OCI-LY1 (cell line): ENCODE data around the gene UNC13A.

Experiments used
- H2AFZ ChIP-seq: fragments of 200-600 bp; sonication (generic), shearing (Covaris generic); 2 replicates; pipeline ENCODE4 v1.6.0; 2014; ENCODE audit warnings: antibody characterized with exemption, mild to moderate bottlenecking, low read length
- H3F3A ChIP-seq: fragments of 200-600 bp; sonication (generic), shearing (Covaris generic); 2 replicates; pipeline ENCODE4 v1.6.0; 2014; ENCODE audit warnings: mild to moderate bottlenecking, antibody characterized with exemption, low read length, moderate library complexity; ENCODE audit not compliant: insufficient read depth
- H3K27ac ChIP-seq: fragments of 200-600 bp; sonication (generic); 2 replicates; pipeline ENCODE4 v1.5.1; 2014; ENCODE audit warnings: low read length, mixed run types, mild to moderate bottlenecking, low read depth; ENCODE audit not compliant: poor library complexity, severe bottlenecking
- H3K27me3 ChIP-seq: fragments of 200-600 bp; sonication (generic); 2 replicates; pipeline ENCODE4 v1.6.0; 2014; ENCODE audit warnings: antibody characterized with exemption, mild to moderate bottlenecking, low read length, moderate library complexity; ENCODE audit not compliant: insufficient read depth
- H3K36me3 ChIP-seq: fragments of 200-600 bp; sonication (generic); 2 replicates; pipeline ENCODE4 v1.6.1; 2014; ENCODE audit warnings: mild to moderate bottlenecking, antibody characterized with exemption, low read length, moderate library complexity, mixed read lengths; ENCODE audit not compliant: insufficient read depth
- H3K4me1 ChIP-seq: fragments of 200-600 bp; sonication (generic); 2 replicates; pipeline ENCODE4 v1.5.1; 2014; ENCODE audit warnings: mild to moderate bottlenecking, low read length, moderate library complexity; ENCODE audit not compliant: insufficient read depth, severe bottlenecking
- H3K4me2 ChIP-seq: fragments of 200-600 bp; sonication (generic), shearing (Covaris generic); 2 replicates; pipeline ENCODE4 v1.6.1; 2014; ENCODE audit warnings: low read length
- H3K4me3 ChIP-seq: fragments of 200-600 bp; sonication (generic); 2 replicates; pipeline ENCODE4 v1.5.1; 2014; ENCODE audit warnings: low read length, low read depth, mild to moderate bottlenecking, mixed read lengths; ENCODE audit not compliant: poor library complexity, severe bottlenecking
- H3K79me2 ChIP-seq: fragments of 200-600 bp; shearing (Covaris generic); 2 replicates; pipeline ENCODE4 v1.6.1; 2016; ENCODE audit warnings: mixed run types, low read length, mixed read lengths; ENCODE audit not compliant: insufficient read depth
- H3K9ac ChIP-seq: fragments of 200-600 bp; sonication (generic), shearing (Covaris generic); 2 replicates; pipeline ENCODE4 v1.6.1; 2014; ENCODE audit warnings: mild to moderate bottlenecking, low read length, mixed read lengths
- H3K9me2 ChIP-seq: fragments of 200-600 bp; sonication (generic), shearing (Covaris generic); 2 replicates; pipeline ENCODE4 v1.6.1; 2014; ENCODE audit warnings: low read depth, mild to moderate bottlenecking, low read length, mixed read lengths
- H3K9me3 ChIP-seq: fragments of 200-600 bp; shearing (Covaris generic); 2 replicates; pipeline ENCODE4 v1.6.1; 2014; ENCODE audit warnings: low read length, mixed read lengths
- H4K20me1 ChIP-seq: fragments of 200-600 bp; sonication (generic), shearing (Covaris generic); 2 replicates; pipeline ENCODE4 v1.6.0; 2016; ENCODE audit warnings: mild to moderate bottlenecking, low read length; ENCODE audit not compliant: insufficient read depth
- EZH2 ChIP-seq: fragments of 200-600 bp; sonication (generic), shearing (Covaris generic); IDR thresholded peaks from 2 replicates; pipeline ENCODE4 v1.8.0; 2017; ENCODE audit warnings: borderline replicate concordance, mixed run types, mild to moderate bottlenecking, antibody characterized with exemption, low read length, moderate library complexity, mixed read lengths
- TF ChIP-seq, protein P1 (sequence below): fragments of 200-600 bp; sonication (generic), shearing (Covaris generic); IDR thresholded peaks from 2 replicates; pipeline ENCODE4 v1.5.1; 2017; ENCODE audit warnings: mild to moderate bottlenecking, antibody characterized with exemption, low read length, moderate library complexity, mixed read lengths

UNC13A gene

DNA sequence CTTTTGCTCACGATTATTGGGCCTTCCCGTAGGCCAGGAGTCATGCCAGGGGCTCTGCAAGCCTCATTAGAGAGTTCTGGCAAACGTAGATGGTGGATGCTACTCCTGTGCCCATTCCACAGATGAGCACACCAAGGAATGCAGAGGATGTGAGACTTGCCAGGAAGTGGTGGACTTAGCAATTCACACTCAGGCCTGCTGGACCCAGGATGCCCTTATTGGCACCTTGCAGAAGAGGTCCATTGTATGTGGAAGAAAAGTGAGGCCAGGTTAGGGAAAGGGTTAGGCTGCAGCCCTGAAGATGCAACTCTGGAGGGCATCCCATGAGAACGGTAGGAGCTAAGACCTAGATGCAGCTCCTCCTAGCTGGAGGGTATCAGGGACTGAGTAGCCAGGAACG, 5.9 kb downstream of the UNC13A start:
- H4K20me1 ChIP-seq = no peaks in the 10 kb centered on the region
- no peak overlapping the region for H3K4me2 ChIP-seq
- TF ChIP-seq, protein P1, sequence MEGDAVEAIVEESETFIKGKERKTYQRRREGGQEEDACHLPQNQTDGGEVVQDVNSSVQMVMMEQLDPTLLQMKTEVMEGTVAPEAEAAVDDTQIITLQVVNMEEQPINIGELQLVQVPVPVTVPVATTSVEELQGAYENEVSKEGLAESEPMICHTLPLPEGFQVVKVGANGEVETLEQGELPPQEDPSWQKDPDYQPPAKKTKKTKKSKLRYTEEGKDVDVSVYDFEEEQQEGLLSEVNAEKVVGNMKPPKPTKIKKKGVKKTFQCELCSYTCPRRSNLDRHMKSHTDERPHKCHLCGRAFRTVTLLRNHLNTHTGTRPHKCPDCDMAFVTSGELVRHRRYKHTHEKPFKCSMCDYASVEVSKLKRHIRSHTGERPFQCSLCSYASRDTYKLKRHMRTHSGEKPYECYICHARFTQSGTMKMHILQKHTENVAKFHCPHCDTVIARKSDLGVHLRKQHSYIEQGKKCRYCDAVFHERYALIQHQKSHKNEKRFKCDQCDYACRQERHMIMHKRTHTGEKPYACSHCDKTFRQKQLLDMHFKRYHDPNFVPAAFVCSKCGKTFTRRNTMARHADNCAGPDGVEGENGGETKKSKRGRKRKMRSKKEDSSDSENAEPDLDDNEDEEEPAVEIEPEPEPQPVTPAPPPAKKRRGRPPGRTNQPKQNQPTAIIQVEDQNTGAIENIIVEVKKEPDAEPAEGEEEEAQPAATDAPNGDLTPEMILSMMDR = no peak
- no peak for TF ChIP-seq EZH2
- no peaks in the 10 kb centered on the region for H3K9me3 ChIP-seq
- no peaks in the 10 kb centered on the region for H3K36me3 ChIP-seq
- no peaks in the 10 kb centered on the region for H3F3A ChIP-seq
- H3K9ac ChIP-seq = no peak overlapping the region
- H2AFZ ChIP-seq = no peak overlapping the region
- H3K4me3 ChIP-seq = no peak overlapping the region
- H3K27ac ChIP-seq = no peak overlapping the region
- no peaks in the 10 kb centered on the region for H3K9me2 ChIP-seq
- H3K4me1 ChIP-seq = no peaks in the 10 kb centered on the region
- peaks cover 4% of the 10 kb centered on the region; the same call in 1 of the 2 replicates for H3K27me3 ChIP-seq
- H3K79me2 ChIP-seq = no peaks in the 10 kb centered on the region

DNA sequence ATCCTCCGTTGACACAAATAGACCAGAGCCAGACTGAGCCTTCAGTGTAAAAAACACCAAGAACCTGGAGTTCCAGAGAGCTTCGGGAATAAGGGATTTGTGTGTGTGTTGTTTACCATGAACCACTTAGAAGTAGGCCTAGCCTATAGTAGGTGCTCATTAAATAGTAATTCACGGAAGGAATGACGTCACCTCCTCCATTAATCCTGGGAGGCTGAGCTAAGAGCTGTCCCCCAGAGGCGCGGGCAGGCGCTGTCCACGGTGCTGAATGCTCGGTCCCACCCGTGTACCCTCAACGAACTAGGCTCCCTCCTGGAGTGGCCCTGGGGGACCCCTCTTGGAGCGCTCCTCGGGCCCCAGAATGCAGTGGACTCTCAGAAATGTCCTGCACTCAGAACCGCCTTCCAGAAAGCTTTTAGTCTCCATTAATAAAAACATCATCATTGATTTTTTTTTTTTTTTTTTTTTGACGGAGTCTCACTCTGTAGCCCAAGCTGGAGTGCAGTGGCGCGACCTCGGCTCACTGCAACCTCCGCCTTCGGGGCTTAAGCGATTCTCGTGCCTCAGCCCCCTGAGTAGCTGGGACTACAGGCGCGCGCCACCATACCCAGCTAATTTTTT, 6.5 kb downstream of the UNC13A start:
- no peak overlapping the region for H3K9ac ChIP-seq
- H3K36me3 ChIP-seq = no peaks in the 10 kb centered on the region
- H3K9me2 ChIP-seq = no peaks in the 10 kb centered on the region
- no peaks in the 10 kb centered on the region for H3K9me3 ChIP-seq
- no peaks in the 10 kb centered on the region for H3K79me2 ChIP-seq
- H3K27ac ChIP-seq = no peak overlapping the region
- H3K4me2 ChIP-seq = no peak overlapping the region
- H4K20me1 ChIP-seq = no peaks in the 10 kb centered on the region
- H3K4me3 ChIP-seq = no peak overlapping the region
- H3F3A ChIP-seq = no peaks in the 10 kb centered on the region
- H3K27me3 ChIP-seq = peaks cover 4% of the 10 kb centered on the region; the same call in 1 of the 2 replicates
- TF ChIP-seq, protein P1 = no peak
- no peak for TF ChIP-seq EZH2
- no peak overlapping the region for H2AFZ ChIP-seq
- H3K4me1 ChIP-seq = no peaks in the 10 kb centered on the region

DNA sequence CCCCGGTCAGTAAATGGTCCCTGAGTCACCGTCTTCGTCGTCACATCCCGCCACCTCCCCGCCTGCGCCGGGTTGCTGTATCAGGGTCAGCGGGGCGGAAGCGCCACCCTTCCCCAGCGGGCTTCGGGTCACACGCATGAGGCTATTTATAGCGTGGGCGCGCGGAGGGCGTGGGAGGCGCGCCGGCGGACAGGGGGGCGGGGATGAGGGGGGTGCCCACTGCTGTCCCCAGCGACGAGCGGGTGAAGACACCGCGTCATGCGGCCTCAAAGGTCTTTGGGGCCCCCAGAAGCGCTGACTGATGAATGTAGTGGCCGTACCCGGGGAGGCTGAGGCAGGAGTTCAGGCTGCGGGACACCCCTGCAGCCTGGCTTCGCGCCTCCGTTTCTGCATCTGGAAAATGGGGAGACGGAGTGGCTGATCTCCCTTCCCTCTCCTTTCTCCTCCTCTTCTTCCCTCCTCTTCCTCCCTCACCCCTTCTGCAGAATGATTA, 7.9 kb downstream of the UNC13A start:
- no peak overlapping the region for H3K4me2 ChIP-seq
- H3F3A ChIP-seq = no peaks in the 10 kb centered on the region
- H3K4me1 ChIP-seq = no peaks in the 10 kb centered on the region
- no peak overlapping the region for H3K27ac ChIP-seq
- H4K20me1 ChIP-seq = no peaks in the 10 kb centered on the region
- H3K36me3 ChIP-seq = no peaks in the 10 kb centered on the region
- peaks cover 4% of the 10 kb centered on the region; the same call in 1 of the 2 replicates for H3K27me3 ChIP-seq
- H3K9ac ChIP-seq = no peak overlapping the region
- H2AFZ ChIP-seq = no peak overlapping the region
- H3K9me2 ChIP-seq = no peaks in the 10 kb centered on the region
- H3K4me3 ChIP-seq = no peak overlapping the region
- no peaks in the 10 kb centered on the region for H3K79me2 ChIP-seq
- TF ChIP-seq, protein P1 = no peak
- no peaks in the 10 kb centered on the region for H3K9me3 ChIP-seq
